ENCODE measurements around the gene KRT85. TPM values are rescaled to one million over a fixed set of nuclear protein-coding genes. Genes with fewer than 3 reads are reported as not detected.

The KRT85 gene
- polyA plus RNA-seq, 1 donor (not counting 4 experiments of a cell fraction or from before 2014, with no cell fraction given): not detected

DNA sequence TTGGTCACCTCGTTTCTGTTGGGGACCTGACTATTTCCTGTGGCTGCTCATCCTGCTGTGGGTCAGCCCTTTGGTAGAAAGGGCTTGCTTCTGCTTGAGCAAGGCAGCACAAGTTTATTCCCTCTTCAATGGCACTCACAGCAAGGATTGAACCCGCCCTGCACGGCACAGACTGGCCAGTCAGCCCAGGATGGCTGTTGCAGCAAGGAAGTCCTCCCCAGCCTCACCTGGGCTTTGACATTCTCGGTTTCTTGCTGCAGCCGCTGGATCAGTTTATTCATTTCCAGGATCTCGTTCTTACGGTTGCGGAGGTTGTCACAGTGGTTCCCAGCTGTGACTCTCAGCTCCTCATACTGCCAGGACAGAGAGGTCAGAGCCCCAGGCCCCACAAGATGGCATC lies 29.4 kb upstream of the KRT85 start:
- H3K9me3 ChIP-seq (ENCODE audit: control insufficient read depth, low read depth, low read length): no peaks in the 10 kb centered on the region
- H3K36me3 ChIP-seq (ENCODE audit: control insufficient read depth in 2 of 2, extremely low read depth in 1 of 2, insufficient read depth in 2 of 2, low read length in 2 of 2): no peaks in the 10 kb centered on the region
- H3K4me2 ChIP-seq (ENCODE audit: control insufficient read depth, extremely low read depth, insufficient read depth, low read depth, low read length): no peak overlapping the region
- H3K4me1 ChIP-seq (ENCODE audit: control insufficient read depth, extremely low read depth, insufficient read depth, low read length): peaks cover 14% of the 10 kb centered on the region
- no peak overlapping the region for H3K4me3 ChIP-seq (ENCODE audit: control insufficient read depth in 2 of 3, extremely low read depth in 1 of 3, insufficient read depth in 2 of 3, low read depth in 1 of 3, low read length in 3 of 3)
- no peaks in the 10 kb centered on the region for H3K9me1 ChIP-seq (ENCODE audit: control insufficient read depth, extremely low read depth, insufficient read depth, low read length)
- no peak for DNase-seq (ENCODE audit: low read depth, low spot score)
- H3K9ac ChIP-seq (ENCODE audit: control insufficient read depth, extremely low read depth, insufficient read depth, low read length): no peak overlapping the region
- H3K79me2 ChIP-seq (ENCODE audit: control insufficient read depth, insufficient read depth, low read length): no peaks in the 10 kb centered on the region
- no peaks in the 10 kb centered on the region for H3K27me3 ChIP-seq (ENCODE audit: control insufficient read depth, extremely low read depth, insufficient read depth, low read length)
- no peak overlapping the region for H2AFZ ChIP-seq (ENCODE audit: control insufficient read depth, low read length)
- no peak overlapping the region for H3K27ac ChIP-seq (ENCODE audit: control insufficient read depth, insufficient read depth, low read length)
- FAIRE-seq: no peak
- H4K20me1 ChIP-seq (ENCODE audit: control insufficient read depth, extremely low read depth, insufficient read depth, low read length): no peaks in the 10 kb centered on the region
- dilution Hi-C loops (cut with MboI; ENCODE audit: extremely low pct_ligation_motif_present, low sequenced_read_pairs): no loop called here
- no peak for TF ChIP-seq EZH2 (IDR thresholded peaks at IDR 0.05; ENCODE audit: low read length)
- TF ChIP-seq, protein P1, sequence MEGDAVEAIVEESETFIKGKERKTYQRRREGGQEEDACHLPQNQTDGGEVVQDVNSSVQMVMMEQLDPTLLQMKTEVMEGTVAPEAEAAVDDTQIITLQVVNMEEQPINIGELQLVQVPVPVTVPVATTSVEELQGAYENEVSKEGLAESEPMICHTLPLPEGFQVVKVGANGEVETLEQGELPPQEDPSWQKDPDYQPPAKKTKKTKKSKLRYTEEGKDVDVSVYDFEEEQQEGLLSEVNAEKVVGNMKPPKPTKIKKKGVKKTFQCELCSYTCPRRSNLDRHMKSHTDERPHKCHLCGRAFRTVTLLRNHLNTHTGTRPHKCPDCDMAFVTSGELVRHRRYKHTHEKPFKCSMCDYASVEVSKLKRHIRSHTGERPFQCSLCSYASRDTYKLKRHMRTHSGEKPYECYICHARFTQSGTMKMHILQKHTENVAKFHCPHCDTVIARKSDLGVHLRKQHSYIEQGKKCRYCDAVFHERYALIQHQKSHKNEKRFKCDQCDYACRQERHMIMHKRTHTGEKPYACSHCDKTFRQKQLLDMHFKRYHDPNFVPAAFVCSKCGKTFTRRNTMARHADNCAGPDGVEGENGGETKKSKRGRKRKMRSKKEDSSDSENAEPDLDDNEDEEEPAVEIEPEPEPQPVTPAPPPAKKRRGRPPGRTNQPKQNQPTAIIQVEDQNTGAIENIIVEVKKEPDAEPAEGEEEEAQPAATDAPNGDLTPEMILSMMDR (optimal IDR thresholded peaks at IDR 0.05 in 1 of 3, IDR thresholded peaks at IDR 0.05 in 1 of 3, conservative IDR thresholded peaks at IDR 0.05 in 1 of 3; ENCODE audit: extremely low read depth in 1 of 3, insufficient read depth in 2 of 3, low read length in 3 of 3): no peak

DNA sequence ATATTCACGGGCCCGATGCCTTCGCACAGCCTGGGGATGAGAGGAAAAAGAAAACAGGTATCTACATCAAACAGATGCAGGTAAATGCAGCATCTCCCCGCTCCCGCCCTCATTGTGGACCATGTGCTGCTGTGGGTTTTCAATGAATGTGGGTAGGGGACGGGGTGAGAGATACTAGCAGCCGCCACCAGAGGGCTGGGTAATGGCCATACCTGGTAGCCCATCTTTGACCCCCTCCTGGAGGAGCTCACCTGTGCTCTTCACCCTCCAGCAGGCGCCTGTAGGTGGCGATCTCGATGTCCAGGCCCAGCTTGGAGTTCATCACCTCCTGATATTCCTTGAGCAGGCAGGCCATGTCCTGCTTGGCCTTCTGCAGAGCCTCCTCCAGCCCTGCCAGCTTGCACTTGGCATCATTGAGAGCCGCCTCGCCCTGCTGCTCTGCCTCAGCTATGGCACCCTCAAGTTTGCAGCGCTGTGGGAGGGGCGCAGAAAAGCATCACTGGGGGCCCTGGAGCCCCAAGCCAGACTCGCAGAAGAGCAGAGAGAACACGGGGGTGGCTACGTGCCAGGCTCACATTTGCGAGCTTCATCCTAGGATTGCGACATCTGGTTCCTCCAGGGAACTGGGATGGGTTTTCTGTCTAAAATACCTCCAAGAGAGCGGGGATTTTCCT lies 28.6 kb upstream of the KRT85 start:
- peak; percentile 17 for FAIRE-seq
- Histone ChIP-seq H3K4me3 (ENCODE audit: control insufficient read depth in 2 of 3, extremely low read depth in 1 of 3, insufficient read depth in 2 of 3, low read depth in 1 of 3, low read length in 3 of 3) (no peak overlapping the region), H3K36me3 (ENCODE audit: control insufficient read depth in 2 of 2, extremely low read depth in 1 of 2, insufficient read depth in 2 of 2, low read length in 2 of 2) (no peaks in the 10 kb centered on the region), H3K9me3 (ENCODE audit: control insufficient read depth, low read depth, low read length) (no peaks in the 10 kb centered on the region), H3K79me2 (ENCODE audit: control insufficient read depth, insufficient read depth, low read length) (no peaks in the 10 kb centered on the region), H2AFZ (ENCODE audit: control insufficient read depth, low read length) (no peak overlapping the region), H3K4me1 (ENCODE audit: control insufficient read depth, extremely low read depth, insufficient read depth, low read length) (peaks cover 22% of the 10 kb centered on the region), H4K20me1 (ENCODE audit: control insufficient read depth, extremely low read depth, insufficient read depth, low read length) (no peaks in the 10 kb centered on the region), H3K27ac (ENCODE audit: control insufficient read depth, insufficient read depth, low read length) (no peak overlapping the region), H3K9me1 (ENCODE audit: control insufficient read depth, extremely low read depth, insufficient read depth, low read length) (no peaks in the 10 kb centered on the region), H3K9ac (ENCODE audit: control insufficient read depth, extremely low read depth, insufficient read depth, low read length) (no peak overlapping the region), H3K27me3 (ENCODE audit: control insufficient read depth, extremely low read depth, insufficient read depth, low read length) (no peaks in the 10 kb centered on the region), H3K4me2 (ENCODE audit: control insufficient read depth, extremely low read depth, insufficient read depth, low read depth, low read length) (no peak overlapping the region)
- TF ChIP-seq EZH2 (IDR thresholded peaks at IDR 0.05; ENCODE audit: low read length): no peak
- TF ChIP-seq, protein P1 (optimal IDR thresholded peaks at IDR 0.05 in 1 of 3, IDR thresholded peaks at IDR 0.05 in 1 of 3, conservative IDR thresholded peaks at IDR 0.05 in 1 of 3; ENCODE audit: extremely low read depth in 1 of 3, insufficient read depth in 2 of 3, low read length in 3 of 3): peak; percentile 65 to 72 (median 65)
- dilution Hi-C loops (cut with MboI; ENCODE audit: extremely low pct_ligation_motif_present, low sequenced_read_pairs): no loop called here
- no peak for DNase-seq (ENCODE audit: low read depth, low spot score)

Data from keratinocyte (primary cell).